D721Med (cell line): ENCODE data around the gene UMAD1.

ENCODE experiments used
- DNase-seq: peaks from one replicate; pipeline ENCODE4 v3.0.0; 2011; ENCODE audit warnings: low spot score; ENCODE audit not compliant: insufficient read length
- FAIRE-seq: peaks from 2 replicates; lab custom pipeline; 2011; peaks lifted over from hg19 to GRCh38; lab: Jason Lieb, UNC
- TF ChIP-seq, protein P1 (sequence below): IDR thresholded peaks from 2 replicates; pipeline ENCODE4 v1.5.1; 2012; ENCODE audit warnings: mild to moderate bottlenecking, control low read depth; ENCODE audit not compliant: insufficient read depth; ENCODE audit errors: missing control alignments

Gene UMAD1

DNA sequence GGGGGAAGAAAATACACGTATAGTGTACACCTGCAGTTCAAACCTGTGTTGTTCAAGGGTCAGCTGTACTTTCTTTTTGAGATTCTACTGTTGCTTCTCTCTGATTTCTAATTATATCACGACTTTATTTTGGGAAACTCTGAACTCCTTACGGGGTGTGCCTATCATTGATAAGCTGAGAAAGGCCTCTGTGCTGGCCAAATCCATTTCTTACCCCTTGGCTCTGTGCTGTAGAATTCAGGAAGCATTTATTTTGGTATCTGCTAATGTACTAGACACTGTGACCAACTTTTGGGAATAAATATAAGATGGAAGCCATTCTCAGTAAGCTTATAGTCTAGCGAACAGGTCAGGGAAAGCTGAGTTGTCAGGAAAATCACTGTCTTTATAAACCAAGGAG, 104.7 kb downstream of the UMAD1 start:
- DNase-seq (no peak), FAIRE-seq (no peak)
- TF ChIP-seq, protein P1, sequence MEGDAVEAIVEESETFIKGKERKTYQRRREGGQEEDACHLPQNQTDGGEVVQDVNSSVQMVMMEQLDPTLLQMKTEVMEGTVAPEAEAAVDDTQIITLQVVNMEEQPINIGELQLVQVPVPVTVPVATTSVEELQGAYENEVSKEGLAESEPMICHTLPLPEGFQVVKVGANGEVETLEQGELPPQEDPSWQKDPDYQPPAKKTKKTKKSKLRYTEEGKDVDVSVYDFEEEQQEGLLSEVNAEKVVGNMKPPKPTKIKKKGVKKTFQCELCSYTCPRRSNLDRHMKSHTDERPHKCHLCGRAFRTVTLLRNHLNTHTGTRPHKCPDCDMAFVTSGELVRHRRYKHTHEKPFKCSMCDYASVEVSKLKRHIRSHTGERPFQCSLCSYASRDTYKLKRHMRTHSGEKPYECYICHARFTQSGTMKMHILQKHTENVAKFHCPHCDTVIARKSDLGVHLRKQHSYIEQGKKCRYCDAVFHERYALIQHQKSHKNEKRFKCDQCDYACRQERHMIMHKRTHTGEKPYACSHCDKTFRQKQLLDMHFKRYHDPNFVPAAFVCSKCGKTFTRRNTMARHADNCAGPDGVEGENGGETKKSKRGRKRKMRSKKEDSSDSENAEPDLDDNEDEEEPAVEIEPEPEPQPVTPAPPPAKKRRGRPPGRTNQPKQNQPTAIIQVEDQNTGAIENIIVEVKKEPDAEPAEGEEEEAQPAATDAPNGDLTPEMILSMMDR = no peak

DNA sequence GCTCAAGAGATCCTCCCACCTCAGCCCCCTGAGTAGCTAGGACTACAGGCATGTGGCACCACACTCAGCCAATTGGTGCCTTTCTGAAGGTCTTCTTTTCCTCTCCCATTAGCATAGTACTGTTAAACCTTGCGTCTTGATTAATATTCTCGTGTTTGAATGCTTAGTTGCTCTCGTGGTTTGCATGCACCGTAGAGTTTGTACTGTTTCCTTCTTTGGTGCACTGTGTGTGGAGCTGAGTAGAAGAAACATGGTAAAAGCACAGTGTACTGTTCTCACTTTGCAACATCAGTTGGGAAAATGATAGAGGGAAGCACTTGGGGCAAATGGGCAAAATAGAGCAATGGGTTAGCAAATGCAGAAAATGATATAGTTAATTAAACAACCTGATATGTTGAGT, 105.4 kb downstream of the UMAD1 start:
- DNase-seq (no peak), FAIRE-seq (no peak)
- TF ChIP-seq, protein P1 = no peak

DNA sequence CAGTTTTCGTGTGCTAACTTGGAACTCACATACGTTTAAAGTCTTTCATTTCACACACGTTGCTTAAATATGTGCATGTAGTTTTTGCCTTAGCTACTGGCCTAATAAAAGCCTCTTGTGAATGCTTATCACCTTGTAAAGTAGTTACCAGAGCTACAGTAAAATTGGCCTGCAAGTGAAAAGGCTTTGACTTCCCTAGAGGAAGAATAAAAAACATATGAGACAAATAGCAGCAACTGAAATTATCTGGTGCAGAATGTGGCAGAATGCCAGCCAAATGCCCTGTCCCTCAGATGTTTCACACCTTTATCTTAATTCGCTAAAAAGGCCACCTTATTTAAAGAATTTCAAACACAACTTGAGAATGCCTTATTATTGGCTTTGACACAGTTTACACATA, 105.9 kb downstream of the UMAD1 start:
- FAIRE-seq = no peak
- TF ChIP-seq, protein P1 = no peak
- DNase-seq = no peak

DNA sequence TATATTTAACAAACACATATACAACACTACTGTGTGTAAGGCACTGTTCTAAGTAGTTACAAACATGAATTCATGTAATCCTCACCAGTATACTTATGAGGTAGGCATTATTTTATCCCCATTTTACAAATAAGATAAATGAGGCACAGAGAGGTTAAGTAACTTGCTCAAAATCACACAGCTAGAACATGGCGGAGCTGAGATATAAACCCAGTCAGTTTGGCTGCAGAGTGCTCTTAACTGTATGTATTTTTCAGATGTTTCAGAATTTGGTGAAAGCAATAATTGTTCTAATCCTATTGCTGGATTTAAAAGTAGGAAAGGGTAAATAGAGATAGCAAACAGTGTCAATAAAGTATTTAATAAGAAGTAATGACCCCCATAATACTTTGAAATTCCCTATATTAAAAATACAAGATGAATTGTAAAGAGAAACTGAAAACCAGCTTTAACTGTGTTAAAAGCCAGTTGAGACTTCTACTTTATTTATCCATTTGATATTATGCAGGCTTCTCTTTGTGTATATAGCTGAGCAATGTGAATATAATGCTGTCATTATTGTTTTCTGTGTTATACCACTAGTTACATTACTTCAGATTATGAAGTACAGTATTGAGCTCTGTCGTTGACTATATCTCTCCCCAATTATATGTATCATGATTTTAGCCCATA, 110.2 kb downstream of the UMAD1 start:
- no peak for DNase-seq
- peak; percentile 29 for FAIRE-seq
- TF ChIP-seq, protein P1 = no peak

DNA sequence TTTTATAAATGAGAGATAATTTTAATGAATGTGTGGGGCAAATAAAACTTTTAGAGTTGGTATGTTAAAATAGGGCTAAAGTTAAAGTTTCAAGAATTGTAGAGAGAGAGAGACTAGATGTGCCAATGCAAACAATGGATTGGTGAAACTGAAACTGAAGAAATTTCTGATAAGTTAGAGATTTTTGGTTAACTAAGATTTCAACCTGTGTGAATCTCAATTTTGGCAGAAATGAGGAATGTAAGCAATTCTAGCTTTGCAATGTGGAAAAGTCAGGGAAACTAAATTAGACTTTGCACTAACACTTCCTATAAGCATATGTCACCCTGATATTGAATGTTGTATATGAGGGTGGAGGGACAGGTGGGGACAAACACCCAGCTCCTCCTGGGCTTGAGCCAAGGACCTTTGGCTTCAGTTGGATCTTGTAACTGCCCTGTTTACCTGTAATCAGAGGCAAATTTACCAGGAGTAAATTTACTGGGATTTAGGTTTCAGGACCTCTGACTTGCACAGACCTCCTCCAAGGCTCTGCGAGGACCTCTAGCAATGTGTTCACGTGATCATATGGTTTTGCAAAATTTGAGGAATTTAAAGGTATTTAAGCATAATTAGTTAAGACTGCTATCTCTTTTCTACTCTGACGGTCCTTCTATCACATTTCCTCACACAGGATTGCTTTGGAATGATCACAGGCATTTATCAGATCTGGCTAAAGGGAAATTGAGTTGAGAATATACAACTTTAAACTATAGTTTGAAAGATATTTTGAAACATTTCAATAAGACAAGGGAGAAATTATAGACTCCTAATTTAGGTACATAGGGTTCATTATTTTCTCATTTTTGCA, 110.9 kb downstream of the UMAD1 start:
- TF ChIP-seq, protein P1 = no peak
- no peak for DNase-seq
- no peak for FAIRE-seq

DNA sequence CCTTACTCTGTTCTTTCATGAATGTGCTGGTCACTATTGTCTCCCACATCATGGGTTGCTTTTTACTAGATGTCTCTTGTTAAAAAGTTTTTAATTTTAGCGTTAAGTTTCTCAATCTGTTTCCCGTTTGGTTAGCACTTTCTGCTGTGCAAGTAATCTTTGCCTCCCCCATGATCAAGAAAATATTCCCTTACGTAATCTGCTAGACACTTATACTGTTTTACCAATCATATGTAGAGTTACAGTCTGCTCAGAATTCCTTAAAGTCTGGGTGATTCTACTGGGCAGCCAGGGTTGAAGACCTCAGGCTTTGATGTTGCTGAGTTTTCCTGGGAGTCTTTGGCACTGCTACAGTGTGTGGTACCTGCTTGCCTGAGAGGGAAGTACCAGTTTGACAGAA, 116.0 kb downstream of the UMAD1 start:
- FAIRE-seq = no peak
- TF ChIP-seq, protein P1 = no peak
- no peak for DNase-seq

DNA sequence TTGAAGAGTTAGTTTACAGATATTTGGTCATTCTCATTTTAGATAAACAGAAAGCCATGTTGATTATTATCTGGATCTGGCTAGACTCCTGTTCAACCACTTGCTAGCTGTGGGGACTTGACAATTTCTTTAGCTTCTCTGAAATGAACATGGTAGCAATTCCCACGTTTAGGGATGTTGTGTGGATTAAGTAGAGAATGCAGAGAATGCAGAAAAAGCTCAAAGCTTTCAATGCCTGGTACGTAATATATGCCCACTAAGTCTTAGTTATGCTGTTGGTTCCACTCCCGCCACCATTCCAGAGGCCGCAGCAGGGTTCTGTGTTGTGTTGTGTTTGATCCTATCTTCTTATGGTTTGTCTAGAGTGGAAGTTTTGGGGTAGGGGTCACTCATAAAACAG, 117.0 kb downstream of the UMAD1 start:
- TF ChIP-seq, protein P1 = no peak
- FAIRE-seq (no peak), DNase-seq (no peak)
